Stimulated activated CD8-positive, alpha-beta memory T cell treated with anti-CD3 and anti-CD28 coated beads, Interleukin-12 subunit alpha, Interleukin-12 subunit beta, amount 100 ng/mL, for 4 hours (primary cell): Measurements from ENCODE around the gene EFCAB6.

ENCODE experiments used
- DNase-seq: peaks from one replicate; pipeline ENCODE4 v3.0.0-alpha.2; 2020; ENCODE audit warnings: low read depth

The EFCAB6 gene

DNA sequence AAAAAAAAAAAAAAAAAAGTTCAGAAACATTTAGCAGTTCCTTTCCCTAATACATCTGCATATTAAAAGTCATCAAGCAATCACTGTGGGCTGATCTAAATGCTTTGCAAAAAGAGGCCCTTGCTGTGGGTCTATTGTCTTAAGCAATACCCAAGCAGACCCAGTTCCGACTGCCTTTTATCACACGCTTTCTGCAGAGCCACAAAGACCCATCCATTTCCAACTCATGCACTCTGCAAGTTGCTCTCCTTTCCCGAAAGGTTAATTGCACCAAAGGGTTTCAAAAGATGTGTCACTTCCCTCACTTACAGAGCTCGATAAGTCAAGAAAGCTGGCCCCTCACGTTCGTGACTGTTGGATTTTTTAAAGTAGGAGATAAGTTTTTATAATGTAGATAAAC, 261.4 kb downstream of the EFCAB6 start:
- no peak for DNase-seq

GRCh38 chr22:43550024-43550620, 262.0 kb downstream of the EFCAB6 start:
- DNase-seq = no peak

- DNase-seq = no peak
Measured at GRCh38 chr22:43546186-43546585, 265.9 kb downstream of the EFCAB6 start.

DNA sequence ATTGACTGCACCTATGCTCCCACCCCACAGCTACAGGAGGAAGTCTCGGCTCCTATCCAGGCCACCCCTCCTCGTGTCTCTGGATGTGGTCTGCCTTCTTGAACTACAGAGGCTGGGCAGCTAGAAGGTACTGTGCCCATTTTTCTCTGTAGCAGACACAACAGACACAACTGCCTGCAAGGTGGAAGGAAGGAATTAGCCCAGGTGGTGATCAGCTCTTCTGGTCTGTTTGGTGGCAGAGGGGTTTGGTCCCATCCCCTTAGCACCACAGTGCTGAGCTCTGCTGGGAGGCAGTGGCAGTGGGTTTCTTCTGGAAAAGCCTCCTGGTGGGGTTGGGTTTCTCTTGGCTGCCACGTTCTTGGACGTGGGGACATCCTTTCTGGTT, 267.8 kb downstream of the EFCAB6 start:
- DNase-seq = no peak

DNA sequence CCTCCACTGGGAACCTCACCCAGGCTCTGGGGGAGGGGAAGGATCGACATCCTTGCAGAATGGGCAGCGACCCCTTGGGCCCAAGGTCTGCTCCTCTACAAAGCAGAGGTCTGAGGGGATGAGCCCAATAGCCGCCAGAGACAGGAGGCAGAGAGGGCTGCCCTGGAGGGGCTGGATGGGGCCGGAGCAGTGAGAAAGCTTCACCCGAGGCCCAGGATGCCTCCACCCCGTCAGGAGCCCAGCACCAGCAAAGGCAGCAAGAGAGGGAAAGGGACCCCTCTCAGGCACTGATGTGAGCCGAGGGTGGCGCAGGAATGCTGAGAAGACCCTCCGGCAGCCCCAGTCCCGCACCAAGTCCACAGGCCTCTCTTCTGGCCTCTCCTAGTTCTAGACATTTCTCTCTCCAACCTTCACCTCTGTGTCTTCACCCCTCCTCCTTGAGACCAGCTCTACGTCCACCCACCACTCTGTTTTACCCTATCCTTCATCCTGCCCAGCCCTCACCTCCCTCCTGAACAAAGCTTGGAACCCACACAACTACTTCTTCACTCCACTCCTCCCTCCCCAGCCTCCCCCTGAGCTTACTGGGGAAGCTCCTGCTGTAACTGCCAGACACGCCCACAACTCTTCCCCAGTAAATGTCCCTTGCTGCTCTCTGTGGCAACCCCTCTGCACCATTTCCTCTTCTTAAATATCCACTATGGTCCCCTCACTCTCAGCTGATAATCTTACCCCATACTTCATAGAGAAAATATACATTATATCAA, 268.4 kb downstream of the EFCAB6 start:
- DNase-seq = no peak

DNA sequence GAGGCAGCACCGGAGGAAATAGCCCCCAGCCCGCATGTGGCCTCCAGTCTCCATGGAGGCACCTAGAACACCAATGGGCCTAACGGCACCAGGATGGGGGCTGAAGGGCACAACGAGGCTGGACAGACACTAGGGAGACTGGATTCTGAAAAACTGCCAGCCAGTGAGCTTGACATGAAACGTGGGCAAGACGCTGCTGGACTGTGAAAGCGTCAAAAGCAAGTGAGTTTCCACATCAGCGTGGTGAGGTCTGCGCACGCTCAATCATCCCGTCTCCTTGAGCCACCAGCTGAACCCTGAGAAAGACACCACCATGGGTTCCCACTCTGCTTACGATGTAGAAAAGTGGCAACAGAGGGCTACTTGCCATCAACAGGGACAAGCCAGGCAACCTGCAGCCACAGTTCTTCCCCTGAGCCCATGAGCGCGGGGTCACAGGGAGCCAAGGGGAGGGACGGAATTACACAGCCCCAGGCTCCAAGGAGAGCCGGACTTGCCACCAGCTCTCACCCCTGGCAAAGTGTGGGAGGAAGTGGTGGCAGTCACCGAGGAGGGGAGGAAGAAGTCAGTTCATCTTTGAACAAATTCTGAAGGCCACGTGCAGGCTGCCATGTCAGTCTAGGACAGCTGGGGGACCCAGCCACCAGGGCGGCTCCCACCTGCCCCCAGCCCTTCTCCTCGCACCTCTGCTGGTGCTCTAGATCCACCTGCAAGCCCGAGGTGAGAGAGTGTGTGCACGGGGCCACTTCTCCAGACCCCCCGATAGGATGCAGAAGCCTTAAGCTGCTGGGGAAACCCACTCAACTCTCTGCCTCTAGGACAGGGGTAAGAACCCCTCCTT, 269.2 kb downstream of the EFCAB6 start:
- DNase-seq = no peak

DNA sequence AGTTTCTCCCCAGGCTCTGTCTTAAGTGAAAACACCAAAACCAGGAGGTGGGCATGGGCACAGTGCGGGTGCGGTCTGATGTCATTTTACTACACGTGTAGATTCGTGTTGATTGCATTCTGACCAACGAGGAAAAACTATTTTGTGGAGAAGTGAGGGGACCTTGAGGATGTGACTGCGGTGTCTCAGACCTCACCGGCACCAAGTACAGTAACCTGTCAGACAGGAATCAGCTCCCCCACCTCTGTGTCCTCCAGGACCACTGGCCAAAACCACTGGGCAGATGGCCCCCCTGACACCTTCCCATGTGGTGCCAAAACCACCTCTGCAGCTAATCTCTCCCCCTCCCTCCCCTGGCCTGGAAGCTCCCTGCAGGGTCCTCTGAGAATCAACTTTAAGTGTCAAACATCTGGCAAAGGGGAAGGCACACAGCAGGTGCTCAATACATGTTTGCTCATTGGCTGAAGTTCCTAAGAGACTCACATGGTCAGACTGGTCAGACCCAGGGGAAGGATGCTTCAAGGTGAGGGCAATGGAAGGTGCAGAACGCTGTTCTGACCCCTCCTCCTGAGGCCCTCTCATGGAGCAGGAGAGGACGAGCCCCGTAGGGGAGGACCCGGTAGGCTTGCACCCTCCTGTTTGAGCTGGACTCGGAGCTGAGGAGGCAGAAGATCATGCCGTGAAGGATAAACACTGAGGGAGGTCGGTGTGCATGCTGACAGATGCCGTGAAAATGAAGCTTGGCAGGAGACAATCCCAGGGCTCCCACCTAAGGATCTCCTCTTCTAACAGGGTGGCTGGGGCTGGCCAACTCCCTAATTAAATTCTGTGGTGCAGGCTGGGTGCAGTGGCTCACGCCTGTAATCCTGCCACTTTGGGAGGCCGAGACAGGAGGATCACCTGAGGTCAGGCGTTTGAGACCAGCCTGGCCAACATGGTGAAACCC, 270.4 kb downstream of the EFCAB6 start:
- DNase-seq = no peak

DNA sequence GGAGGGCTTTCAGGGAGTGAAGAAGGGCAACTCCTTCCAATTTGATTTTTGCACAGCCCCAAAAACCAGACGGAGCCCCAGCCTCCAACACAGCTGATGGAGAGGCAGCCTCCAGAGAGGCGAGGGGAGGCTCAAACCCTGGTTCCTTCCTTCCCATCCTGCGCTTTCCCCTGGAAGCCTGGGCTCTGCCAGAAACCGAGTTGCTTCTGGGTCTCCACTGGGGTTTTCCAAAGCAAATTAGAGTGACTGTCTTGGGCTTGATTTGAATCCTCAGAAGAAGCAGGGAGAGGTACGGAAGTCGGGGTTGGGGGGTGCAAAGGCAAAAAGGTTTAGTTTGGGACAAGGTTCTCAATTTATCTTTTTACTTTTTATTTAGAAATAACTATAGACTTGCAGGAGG, 271.1 kb downstream of the EFCAB6 start:
- no peak for DNase-seq

GRCh38 chr22:43540529-43540923, 271.6 kb downstream of the EFCAB6 start:
- no peak for DNase-seq

GRCh38 chr22:43539572-43540528, 272.3 kb downstream of the EFCAB6 start:
- DNase-seq = no peak

GRCh38 chr22:43537019-43537585, 275.0 kb downstream of the EFCAB6 start:
- no peak for DNase-seq

DNA sequence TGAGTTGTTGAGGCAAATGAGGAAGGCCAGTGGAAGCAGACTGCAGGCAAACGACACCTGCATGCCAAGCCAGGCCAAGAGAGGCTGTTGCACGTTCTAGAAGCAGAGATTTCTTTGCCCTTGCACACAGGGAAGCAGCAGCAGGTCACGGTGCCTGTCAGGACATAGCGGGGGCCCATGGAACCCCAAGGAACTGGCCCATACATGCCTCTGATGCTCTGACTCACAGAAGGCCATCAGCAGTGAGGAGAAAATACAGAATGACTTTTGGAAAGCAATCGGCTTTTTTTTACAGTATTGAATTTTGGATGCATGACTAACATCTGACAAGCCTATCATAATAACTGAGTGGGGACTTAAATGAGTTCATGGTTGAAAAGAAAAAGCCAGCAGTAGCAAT, 276.4 kb downstream of the EFCAB6 start:
- DNase-seq = no peak

- DNase-seq = no peak
Measured at GRCh38 chr22:43535336-43535735, 276.8 kb downstream of the EFCAB6 start.

GRCh38 chr22:43534916-43535315, 277.2 kb downstream of the EFCAB6 start:
- DNase-seq = no peak

GRCh38 chr22:43533656-43534428, 278.3 kb downstream of the EFCAB6 start:
- no peak for DNase-seq

GRCh38 chr22:43533156-43533530, 279.0 kb downstream of the EFCAB6 start:
- no peak for DNase-seq

- DNase-seq = no peak
Measured at GRCh38 chr22:43532301-43533155, 279.6 kb downstream of the EFCAB6 start.

- DNase-seq = no peak
Measured at GRCh38 chr22:43531651-43532050, 280.5 kb downstream of the EFCAB6 start.
